OCI-LY7 (cell line): ENCODE results near the gene GFY. TPM values are rescaled to one million over a fixed set of nuclear protein-coding genes. Genes with fewer than 3 reads are reported as not detected.
"Not testable (repeated sequence)": the region's sequence is repeated elsewhere in the genome, so short reads cannot be mapped to it uniquely, and the experiment has no call there.

ENCODE experiments used
- BruUV-seq: library from RNA; stranded (reverse); fragments of 400-500 nt; replicated peaks from 2 replicates; lab custom pipeline; 2021; lab: Mats Ljungman, UMichigan
- CTCF ChIA-PET: fragments of 300-600 bp; sonication (Branson Sonifier 250); formaldehyde crosslinking; loops from one replicate; lab custom pipeline; 2022; ENCODE audit warnings: antibody characterized with exemption; ENCODE audit not compliant: unreplicated experiment; lab: Charles Lee
- POLR2A ChIA-PET: fragments of 300-600 bp; sonication (Branson Sonifier 250); formaldehyde crosslinking; loops from one replicate; lab custom pipeline; 2022; ENCODE audit warnings: antibody characterized with exemption; lab: Charles Lee
- DNase-seq: peaks from one replicate; pipeline ENCODE4 v3.0.0-alpha.2; 2015; ENCODE audit warnings: low spot score
- H2AFZ ChIP-seq: fragments of 200-600 bp; sonication (generic), shearing (Covaris generic); 2 replicates; pipeline ENCODE4 v1.6.1; 2014; ENCODE audit warnings: mild to moderate bottlenecking, antibody characterized with exemption, low read length, moderate library complexity
- H3K27ac ChIP-seq: fragments of 200-600 bp; sonication (generic); 2 replicates; pipeline ENCODE4 v1.5.1; 2014; ENCODE audit warnings: mixed run types, low read depth, mild to moderate bottlenecking, moderate library complexity, low read length, inconsistent platforms; ENCODE audit not compliant: poor library complexity, severe bottlenecking
- H3K36me3 ChIP-seq: fragments of 200-600 bp; sonication (generic); 2 replicates; pipeline ENCODE4 v1.6.1; 2014; ENCODE audit warnings: mild to moderate bottlenecking, antibody characterized with exemption, low read length, moderate library complexity, mixed read lengths; ENCODE audit not compliant: insufficient read depth
- H3K4me1 ChIP-seq: fragments of 200-600 bp; sonication (generic); 2 replicates; pipeline ENCODE4 v1.5.1; 2014; ENCODE audit warnings: mild to moderate bottlenecking, low read length; ENCODE audit not compliant: insufficient read depth, poor library complexity, severe bottlenecking
- H3K4me2 ChIP-seq: fragments of 200-600 bp; sonication (generic); 2 replicates; pipeline ENCODE4 v1.6.1; 2014; ENCODE audit warnings: mild to moderate bottlenecking, low read length
- H3K4me3 ChIP-seq: fragments of 200-600 bp; sonication (generic); 2 replicates; pipeline ENCODE4 v1.5.1; 2014; ENCODE audit warnings: mild to moderate bottlenecking, low read depth, low read length; ENCODE audit not compliant: poor library complexity, severe bottlenecking
- H3K79me2 ChIP-seq: fragments of 200-600 bp; sonication (generic); 2 replicates; pipeline ENCODE4 v1.6.1; 2016; ENCODE audit warnings: low read depth, mild to moderate bottlenecking, low read length, moderate library complexity, mixed read lengths; ENCODE audit not compliant: insufficient read depth
- H3K9me2 ChIP-seq: fragments of 200-600 bp; sonication (generic); 2 replicates; pipeline ENCODE4 v1.6.1; 2016; ENCODE audit warnings: mild to moderate bottlenecking, low read length, mixed read lengths; ENCODE audit not compliant: insufficient read depth
- H3K9me3 ChIP-seq: fragments of 200-600 bp; sonication (generic); 2 replicates; pipeline ENCODE4 v1.6.1; 2014; ENCODE audit warnings: mild to moderate bottlenecking, mixed run types, low read length, mixed read lengths
- H4K20me1 ChIP-seq: fragments of 200-600 bp; sonication (generic); 2 replicates; pipeline ENCODE4 v1.6.1; 2014; ENCODE audit warnings: mild to moderate bottlenecking, antibody characterized with exemption, low read length, moderate library complexity, mixed read lengths; ENCODE audit not compliant: insufficient read depth
- CTCF ChIP-seq: fragments of 200-600 bp; sonication (generic); conservative IDR thresholded peaks from 2 replicates; pipeline ENCODE4 v1.5.1; 2014; ENCODE audit warnings: mild to moderate bottlenecking, antibody characterized with exemption, low read length, moderate library complexity, mixed read lengths
- EZH2phosphoT487 ChIP-seq: fragments of 200-600 bp; sonication (generic); IDR thresholded peaks from 2 replicates; pipeline ENCODE4 v1.6.1; 2018; ENCODE audit warnings: low read depth, borderline replicate concordance, mild to moderate bottlenecking, mixed run types, antibody characterized with exemption, low read length, moderate library complexity, mixed read lengths
- intact Hi-C: fragments of 100-400 bp; cut with micrococcal nuclease; formaldehyde crosslinking; loops from one replicate; pipeline ENCODE4 v1.10.0; 2022; ENCODE audit not compliant: unreplicated experiment
- total RNA-seq, 2 experiments: library from RNA; depleted of rRNA in 1 of 2; stranded (reverse); fragments of >200 nt in 1 of 2; shearing (Covaris generic) in 1 of 2; gene quantifications; 2 replicates each; pipeline ENCODE4 v1.2.3, GENCODE V29; 2014 to 2022

Gene GFY
- total RNA-seq, 2 experiments from 2014 or later, result not detected

GRCh38 chr19:49469828-49470614, 44.8 kb downstream of the GFY start:
- DNase-seq, result peak; percentile 72
- CTCF ChIA-PET, result interaction anchor here (1.2 kb wide), 1 partner anchor 78 kb away, joined by 3 read pairs; no protein-coding TSS in a partner anchor
- no peak overlapping the region for H3K4me3 ChIP-seq
- TF ChIP-seq EZH2phosphoT487 (no peak), CTCF (peak; percentile 83)
- no peaks in the 10 kb centered on the region for H3K79me2 ChIP-seq
- no peaks in the 10 kb centered on the region for H4K20me1 ChIP-seq
- POLR2A ChIA-PET, result interaction anchor here (0.7 kb wide), 1 partner anchor 16 kb away, joined by 3 read pairs; no protein-coding TSS in a partner anchor
- H3K9me3 ChIP-seq, result no peaks in the 10 kb centered on the region
- intact Hi-C loops, result no loop called here
- H3K4me1 ChIP-seq, result peaks cover 35% of the 10 kb centered on the region
- H2AFZ ChIP-seq, result no peak overlapping the region
- peaks cover 43% of the 10 kb centered on the region for H3K36me3 ChIP-seq
- no peak overlapping the region; the same call in 1 of the 2 replicates for H3K4me2 ChIP-seq
- peak overlapping the region; percentile 14 for H3K27ac ChIP-seq
- no peaks in the 10 kb centered on the region for H3K9me2 ChIP-seq
- BruUV-seq, result no TSS peak

- CTCF ChIA-PET, result interaction anchor here (1.2 kb wide), 1 partner anchor 79 kb away, joined by 3 read pairs; no protein-coding TSS in a partner anchor
- no peak; the same call in 1 of the 2 replicates for TF ChIP-seq CTCF
- TF ChIP-seq EZH2phosphoT487, result no peak
- POLR2A ChIA-PET, result interaction anchor here (0.7 kb wide), 1 partner anchor 16 kb away, joined by 3 read pairs; no protein-coding TSS in a partner anchor
- H3K9me3 ChIP-seq, result no peaks in the 10 kb centered on the region
- H2AFZ ChIP-seq, result no peak overlapping the region
- peaks cover 41% of the 10 kb centered on the region for H3K4me1 ChIP-seq
- no peaks in the 10 kb centered on the region for H3K9me2 ChIP-seq
- H3K4me3 ChIP-seq, result no peak overlapping the region
- H4K20me1 ChIP-seq, result no peaks in the 10 kb centered on the region
- no peak for DNase-seq
- peak overlapping the region; percentile 14 for H3K27ac ChIP-seq
- H3K4me2 ChIP-seq, result no peak overlapping the region; the same call in 1 of the 2 replicates
- intact Hi-C loops, result no loop called here
- BruUV-seq, result TSS peak; percentile 73
- H3K79me2 ChIP-seq, result no peaks in the 10 kb centered on the region
- peaks cover 37% of the 10 kb centered on the region for H3K36me3 ChIP-seq
Measured at GRCh38 chr19:49470615-49470978, 45.4 kb downstream of the GFY start.

- Histone ChIP-seq H3K36me3 (peaks cover 29% of the 10 kb centered on the region; the same call in 1 of the 2 replicates), H3K27ac (no peak overlapping the region), H3K79me2 (no peaks in the 10 kb centered on the region), H4K20me1 (no peaks in the 10 kb centered on the region), H2AFZ (no peak overlapping the region), H3K4me1 (peaks cover 49% of the 10 kb centered on the region), H3K4me2 (no peak overlapping the region), H3K9me2 (no peaks in the 10 kb centered on the region), H3K9me3 (no peaks in the 10 kb centered on the region), H3K4me3 (no peak overlapping the region)
- DNase-seq, result no peak
- CTCF ChIA-PET, result interaction anchor here (1.2 kb wide), 1 partner anchor 20 kb away, joined by 3 read pairs; the partner anchor contains the start of gene ALDH16A1
- TF ChIP-seq CTCF (no peak), EZH2phosphoT487 (no peak)
- intact Hi-C loops, result no loop called here
- POLR2A ChIA-PET, result interaction anchor here (0.7 to 1.4 kb wide), 2 partner anchors 16 to 102 kb away, joined by 3 to 4 read pairs; no protein-coding TSS in a partner anchor
- BruUV-seq, result no TSS peak
Measured at GRCh38 chr19:49472936-49473335, 47.7 kb downstream of the GFY start.

- peaks cover 47% of the 10 kb centered on the region for H3K4me1 ChIP-seq
- not testable (repeated sequence) for BruUV-seq
Measured at GRCh38 chr19:49473501-49473867, 48.3 kb downstream of the GFY start.

More at GRCh38 chr19:49473501-49473867, 48.3 kb downstream of the GFY start:
- H3K9me2 ChIP-seq, H3K79me2 ChIP-seq, H4K20me1 ChIP-seq, intact Hi-C loops, H3K9me3 ChIP-seq, DNase-seq: not testable (repeated sequence)
- POLR2A ChIA-PET, result interaction anchor here (0.6 to 1.4 kb wide), 3 partner anchors 16 to 101 kb away, joined by 3 to 4 read pairs (median 3); no protein-coding TSS in a partner anchor
- Histone ChIP-seq H3K27ac (peak overlapping the region; percentile 44), H3K36me3 (peaks cover 26% of the 10 kb centered on the region; the same call in 1 of the 2 replicates), H2AFZ (peak overlapping the region; percentile 62), H3K4me3 (peak overlapping the region; percentile 69), H3K4me2 (peak overlapping the region; percentile 97)
- CTCF ChIA-PET, result interaction anchor here (1.2 kb wide), 1 partner anchor 21 kb away, joined by 3 read pairs; the partner anchor contains the start of gene ALDH16A1
